ENCODE data around the gene FRMD8.

FRMD8 gene, protein sequence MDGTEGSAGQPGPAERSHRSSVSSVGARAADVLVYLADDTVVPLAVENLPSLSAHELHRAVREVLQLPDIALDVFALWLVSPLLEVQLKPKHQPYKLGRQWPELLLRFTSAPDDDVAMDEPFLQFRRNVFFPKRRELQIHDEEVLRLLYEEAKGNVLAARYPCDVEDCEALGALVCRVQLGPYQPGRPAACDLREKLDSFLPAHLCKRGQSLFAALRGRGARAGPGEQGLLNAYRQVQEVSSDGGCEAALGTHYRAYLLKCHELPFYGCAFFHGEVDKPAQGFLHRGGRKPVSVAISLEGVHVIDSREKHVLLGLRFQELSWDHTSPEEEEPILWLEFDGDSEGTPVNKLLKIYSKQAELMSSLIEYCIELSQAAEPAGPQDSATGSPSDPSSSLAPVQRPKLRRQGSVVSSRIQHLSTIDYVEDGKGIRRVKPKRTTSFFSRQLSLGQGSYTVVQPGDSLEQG

DNA sequence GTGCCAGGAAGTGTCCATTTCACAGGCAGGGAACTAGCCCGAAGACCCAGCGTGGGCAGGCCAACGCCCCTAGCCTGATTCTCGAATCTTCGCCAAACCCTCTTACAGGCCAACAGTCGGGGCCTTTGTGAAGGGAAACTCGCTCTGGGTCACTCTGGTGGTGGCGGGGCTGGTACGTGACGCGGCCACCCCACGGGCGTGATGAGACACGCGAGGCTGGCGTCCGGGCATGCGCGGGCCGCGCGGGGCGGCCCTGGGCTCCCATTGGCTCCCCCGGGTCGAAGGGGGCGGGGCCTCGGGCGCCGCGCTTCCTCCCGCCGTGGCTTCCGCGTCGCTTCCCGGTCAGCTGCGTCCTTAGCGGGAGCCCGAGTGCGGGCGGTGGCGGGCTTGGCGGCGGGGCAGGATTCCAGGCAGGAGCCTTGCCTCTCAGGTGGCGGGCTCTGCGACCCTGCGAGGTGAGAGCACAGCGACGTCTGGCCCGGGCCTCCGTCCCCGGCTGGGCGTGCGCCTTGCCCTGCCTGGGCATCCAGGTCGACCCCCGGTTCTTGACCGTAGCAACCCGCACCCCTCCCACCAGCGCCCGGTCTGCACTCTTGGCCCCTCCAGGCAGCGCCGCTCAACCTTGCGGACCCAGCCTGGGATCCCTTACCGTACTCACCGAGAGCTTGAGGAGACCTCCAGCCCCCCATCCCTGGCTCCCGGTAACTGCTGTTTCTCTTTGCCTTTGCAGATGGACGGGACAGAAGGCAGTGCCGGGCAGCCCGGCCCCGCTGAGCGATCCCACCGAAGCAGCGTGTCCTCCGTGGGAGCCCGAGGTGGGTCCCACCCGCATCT is at the start of gene FRMD8:
FRMD8 (plus strand) TSS at position 331 of the 834 bp plus-strand sequence; CDS start at position 731, 400 bp downstream.
- DNase-seq = peak; percentile 94

DNA sequence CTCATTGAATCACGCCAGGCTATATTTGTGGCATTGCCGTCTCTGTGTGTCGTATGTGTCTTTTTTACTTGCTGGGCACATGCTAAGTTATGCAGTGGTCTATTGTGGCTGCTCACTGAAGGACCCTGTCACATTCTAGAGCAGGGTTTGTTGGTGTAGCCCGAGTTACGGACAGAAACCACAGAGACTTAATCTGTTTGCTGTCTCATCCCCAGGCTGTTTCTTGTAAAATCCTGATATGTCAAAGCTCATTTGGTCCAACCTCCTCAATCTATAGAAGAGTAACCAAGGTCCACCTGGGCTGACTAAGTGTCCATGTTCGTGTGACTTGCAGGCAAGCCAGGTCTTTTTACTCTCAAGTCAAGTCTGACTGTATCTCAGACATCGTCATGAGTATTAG is 47.8 kb upstream of the FRMD8 start:
- no peak for DNase-seq

DNA sequence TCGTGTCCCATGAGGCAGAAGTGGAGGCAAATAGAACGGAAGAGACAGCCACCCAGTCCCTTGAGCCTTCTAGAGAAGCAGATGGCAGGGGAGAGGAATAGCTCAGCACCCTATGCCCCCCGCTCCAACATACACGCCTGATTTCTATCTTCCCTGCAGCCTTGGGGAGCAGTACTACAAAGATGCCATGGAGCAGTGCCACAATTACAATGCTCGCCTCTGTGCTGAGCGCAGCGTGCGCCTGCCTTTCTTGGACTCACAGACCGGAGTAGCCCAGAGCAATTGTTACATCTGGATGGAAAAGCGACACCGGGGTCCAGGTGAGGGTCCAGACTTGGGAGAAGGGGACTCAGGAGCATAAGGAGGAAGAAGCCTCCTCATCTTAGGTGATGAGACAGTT is 46.2 kb upstream of the FRMD8 start:
- DNase-seq = no peak

DNA sequence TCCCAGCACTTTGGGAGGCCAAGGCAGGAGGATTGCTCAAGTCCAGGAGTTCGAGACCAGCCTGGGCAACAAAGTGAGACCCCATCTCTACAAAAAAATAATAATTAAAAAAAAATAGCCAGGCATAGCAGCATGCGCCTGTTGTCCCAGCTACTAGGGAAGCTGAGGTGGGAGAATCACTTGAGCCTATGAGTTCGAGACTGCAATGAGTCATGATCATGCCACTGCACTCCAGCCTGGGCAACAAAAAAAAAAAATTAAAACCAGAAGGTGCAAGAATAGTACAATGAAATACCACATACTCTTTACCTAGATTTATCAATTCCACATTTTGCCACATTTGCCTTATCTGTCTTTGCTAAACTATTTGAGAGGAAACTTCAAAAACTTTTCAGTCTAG is 44.6 kb upstream of the FRMD8 start:
- DNase-seq = no peak

DNA sequence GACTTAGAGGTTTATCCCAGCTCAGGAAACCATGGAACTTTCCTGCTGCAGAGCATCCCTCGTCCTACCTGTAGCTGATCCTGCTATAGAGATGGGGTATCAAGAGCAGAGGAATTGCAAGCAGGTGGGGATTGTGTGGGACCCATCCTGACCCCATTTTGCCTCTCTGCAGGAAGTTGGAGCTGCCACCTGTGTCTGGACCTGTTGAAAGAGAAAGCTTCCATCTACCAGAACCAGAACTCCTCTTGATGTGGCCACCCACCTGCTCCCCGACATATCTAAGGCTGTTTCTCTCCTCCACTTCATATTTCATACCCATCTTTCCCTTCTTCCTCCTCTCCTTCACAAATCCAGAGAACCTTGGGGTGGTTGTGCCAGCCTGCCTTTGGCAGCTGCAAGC is 34.9 kb upstream of the FRMD8 start:
- no peak for DNase-seq

DNA sequence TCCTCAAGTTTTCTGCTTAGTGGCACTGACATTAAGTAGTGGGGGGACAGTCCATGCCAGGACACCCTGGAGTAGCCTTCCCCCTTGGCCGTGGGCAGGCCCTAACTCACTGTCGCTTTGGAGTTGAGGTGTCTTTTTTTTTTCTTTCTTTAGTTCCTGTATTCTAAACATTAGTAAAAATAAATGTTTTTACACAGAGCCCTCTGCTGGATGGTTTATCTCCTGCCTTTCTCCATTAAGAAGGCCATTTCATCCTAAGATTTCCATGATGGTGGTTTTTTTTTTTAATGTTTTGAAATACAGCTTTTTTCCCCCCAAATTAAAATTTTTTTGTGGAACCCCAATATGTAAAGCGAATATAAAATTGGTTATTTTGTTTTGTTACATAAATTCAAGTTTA is 33.7 kb upstream of the FRMD8 start:
- DNase-seq = no peak

DNA sequence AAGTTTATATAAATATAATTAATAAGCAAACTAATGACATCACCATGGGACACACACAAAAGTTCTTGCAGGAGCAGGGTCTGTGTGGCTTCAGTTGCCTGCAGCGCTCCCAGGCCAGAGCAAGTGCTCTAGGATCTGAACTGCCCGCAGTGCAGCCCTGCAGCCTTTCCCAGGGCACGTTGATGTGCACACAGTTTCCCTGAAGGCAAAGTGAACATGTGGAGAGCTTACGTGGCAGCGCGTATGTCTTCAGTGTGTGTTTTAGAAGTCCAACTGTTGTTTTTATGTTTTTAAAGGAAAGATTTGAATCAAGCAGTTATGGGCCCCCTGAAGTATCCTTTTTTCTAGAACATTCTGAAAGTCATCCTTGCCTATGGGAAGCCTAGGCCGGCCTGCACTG is 33.1 kb upstream of the FRMD8 start:
- DNase-seq = no peak

DNA sequence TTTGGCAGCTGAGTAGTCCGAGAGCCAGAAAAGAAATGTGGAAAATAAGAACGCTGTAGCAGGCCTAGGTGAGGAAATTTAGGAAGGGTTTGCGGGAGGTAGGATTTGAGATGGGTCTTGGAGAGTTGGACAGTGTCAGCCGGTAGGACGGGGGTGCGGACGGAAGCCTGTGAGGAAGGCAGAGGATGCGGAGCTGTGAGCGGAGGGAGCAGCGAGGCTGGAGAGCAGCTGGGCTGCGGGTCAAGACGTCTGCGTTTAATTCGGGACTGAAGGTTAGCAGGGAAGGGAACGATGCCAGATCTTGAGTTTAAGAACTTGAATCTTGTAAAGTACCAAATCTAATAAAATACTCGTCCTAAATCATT is 32.6 kb upstream of the FRMD8 start:
- DNase-seq = no peak

DNA sequence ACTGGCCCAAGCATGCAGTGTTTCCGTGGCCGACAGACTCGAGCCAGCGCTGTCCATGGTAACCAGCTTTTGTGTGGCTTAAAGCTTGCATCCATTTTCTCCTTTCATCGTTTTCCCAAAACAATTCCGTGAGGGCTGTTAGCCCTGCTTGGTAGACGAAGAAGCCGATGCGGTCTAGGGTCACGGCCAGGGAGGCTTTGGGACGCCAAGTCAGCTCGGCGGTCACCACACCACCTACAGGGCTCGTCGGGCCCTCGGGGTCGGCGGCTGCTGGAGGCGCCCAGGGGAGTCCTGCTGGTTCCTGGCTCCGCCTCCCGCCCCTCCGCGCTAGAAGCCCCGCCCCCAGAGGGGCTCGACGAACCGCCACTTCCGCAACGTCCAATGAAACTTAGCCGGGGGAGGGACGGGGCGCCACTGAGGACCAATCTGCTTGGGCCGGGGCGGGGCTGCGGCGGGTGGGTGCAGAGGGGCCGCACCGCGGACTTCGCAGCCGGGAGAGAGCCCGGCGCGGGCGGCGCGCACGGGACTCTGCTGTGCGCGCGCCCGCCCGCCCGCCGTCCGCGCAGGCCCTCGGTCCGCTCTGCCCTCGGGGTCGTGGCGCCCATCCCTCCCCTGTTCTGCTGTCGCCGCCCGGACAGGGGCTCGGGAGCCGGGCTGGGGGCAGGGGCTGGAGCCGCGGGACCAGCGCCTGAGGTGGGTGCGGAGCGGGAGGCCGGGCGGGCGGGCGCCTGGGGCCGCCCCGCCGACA is 32.0 kb upstream of the FRMD8 start, which contains the start of gene TIGD3:
TIGD3 (plus strand) TSS at position 487 of the 748 bp plus-strand sequence. CDS start 1,058 bp downstream, outside the sequence.
- peak; percentile 98 for DNase-seq

DNA sequence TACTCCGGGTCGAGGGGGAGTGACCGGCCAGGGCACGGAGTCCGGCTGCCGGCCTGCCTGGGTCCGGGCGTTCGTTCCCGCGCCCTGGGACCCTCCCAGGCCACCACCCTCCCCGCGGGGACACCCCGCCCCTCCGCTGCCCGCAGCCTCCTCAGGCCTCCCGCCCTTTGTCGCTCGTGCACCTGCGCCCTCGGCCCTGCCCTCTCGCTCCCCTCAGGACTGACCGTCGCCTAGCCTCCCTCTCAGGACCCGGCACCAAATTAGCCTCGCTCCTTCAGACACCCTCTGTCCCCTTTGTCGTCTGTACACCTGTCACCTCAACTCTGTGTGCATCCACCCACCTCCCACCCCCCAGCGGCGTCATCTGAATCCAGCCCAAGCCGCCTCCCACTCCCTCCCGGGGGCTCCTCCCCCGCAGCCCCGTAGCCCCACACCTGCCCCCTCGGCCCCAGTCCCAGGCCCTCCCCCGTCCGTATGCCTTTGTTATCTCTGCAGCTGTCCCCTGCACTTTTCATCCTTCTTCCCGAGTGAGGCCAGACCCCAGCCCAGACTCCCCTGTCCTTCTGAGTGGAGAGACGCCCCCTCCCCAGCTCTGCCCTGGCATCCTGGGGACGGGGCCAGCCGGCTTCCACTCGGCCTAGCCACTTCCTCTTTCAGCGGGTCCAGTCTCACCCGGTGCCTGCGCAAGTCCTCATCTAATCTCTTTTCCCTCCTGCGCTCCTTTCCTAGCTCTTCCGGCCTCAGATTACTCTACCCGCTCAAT is 31.2 kb upstream of the FRMD8 start:
- DNase-seq = no peak

DNA sequence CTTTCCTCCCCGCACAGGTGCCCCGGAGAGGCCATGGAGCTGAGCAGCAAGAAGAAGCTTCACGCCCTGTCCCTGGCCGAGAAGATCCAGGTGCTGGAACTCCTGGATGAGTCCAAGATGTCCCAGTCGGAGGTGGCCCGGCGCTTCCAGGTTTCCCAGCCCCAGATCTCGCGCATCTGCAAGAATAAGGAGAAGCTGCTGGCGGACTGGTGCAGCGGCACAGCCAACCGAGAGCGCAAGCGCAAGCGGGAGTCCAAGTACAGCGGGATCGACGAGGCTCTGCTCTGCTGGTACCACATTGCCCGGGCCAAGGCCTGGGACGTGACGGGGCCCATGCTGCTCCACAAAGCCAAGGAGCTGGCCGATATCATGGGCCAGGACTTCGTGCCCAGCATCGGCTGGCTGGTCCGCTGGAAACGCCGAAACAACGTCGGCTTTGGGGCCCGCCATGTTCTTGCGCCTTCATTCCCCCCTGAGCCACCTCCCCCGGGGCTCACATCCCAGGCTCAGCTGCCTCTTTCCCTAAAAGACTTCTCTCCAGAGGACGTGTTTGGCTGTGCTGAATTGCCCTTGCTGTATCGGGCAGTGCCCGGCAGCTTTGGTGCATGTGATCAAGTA is 30.6 kb upstream of the FRMD8 start:
- no peak for DNase-seq

DNA sequence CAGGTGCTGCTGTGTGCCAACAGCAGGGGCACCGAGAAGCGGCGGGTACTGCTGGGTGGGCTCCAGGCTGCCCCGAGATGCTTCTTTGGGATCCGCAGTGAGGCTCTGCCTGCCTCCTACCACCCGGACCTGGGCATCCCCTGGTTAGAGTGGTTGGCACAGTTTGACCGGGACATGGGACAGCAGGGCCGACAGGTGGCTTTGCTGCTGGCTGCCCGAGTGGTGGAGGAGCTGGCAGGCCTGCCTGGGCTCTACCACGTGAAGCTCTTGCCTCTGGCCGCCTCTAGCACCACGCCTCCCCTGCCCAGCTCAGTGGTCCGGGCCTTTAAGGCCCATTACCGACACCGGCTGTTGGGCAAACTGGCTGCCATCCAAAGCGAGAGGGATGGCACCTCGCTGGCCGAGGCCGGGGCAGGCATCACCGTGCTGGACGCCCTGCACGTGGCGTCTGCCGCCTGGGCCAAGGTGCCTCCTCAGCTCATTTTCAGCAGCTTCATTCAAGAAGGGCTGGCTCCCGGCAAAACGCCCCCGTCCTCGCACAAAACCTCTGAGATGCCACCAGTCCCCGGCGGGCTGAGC is 30.0 kb upstream of the FRMD8 start:
- no peak for DNase-seq

DNA sequence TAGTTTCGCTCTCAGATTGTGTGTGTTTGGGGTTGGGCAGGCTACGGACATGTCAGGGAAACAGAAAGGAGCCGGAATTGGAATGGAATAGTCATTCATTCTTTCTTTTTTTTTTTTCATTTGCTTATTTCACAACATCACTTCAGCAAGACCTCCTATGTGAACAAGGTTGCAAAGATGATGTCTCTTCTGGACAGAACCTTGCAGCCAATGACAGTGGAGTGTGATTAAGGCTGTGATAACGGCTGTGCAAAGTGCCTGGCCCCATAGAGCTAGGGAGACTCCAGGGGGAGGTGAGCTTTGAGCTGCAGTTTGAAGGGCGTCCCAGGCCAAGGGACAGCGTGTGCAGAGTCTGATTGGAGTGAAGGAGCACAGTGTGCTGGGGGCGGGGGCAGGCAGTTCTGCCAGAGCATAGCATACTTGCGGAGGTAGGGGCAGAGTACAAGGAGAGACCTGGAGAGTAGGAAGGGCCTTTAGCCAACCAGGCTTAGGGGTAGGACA is 28.5 kb upstream of the FRMD8 start:
- no peak for DNase-seq

DNA sequence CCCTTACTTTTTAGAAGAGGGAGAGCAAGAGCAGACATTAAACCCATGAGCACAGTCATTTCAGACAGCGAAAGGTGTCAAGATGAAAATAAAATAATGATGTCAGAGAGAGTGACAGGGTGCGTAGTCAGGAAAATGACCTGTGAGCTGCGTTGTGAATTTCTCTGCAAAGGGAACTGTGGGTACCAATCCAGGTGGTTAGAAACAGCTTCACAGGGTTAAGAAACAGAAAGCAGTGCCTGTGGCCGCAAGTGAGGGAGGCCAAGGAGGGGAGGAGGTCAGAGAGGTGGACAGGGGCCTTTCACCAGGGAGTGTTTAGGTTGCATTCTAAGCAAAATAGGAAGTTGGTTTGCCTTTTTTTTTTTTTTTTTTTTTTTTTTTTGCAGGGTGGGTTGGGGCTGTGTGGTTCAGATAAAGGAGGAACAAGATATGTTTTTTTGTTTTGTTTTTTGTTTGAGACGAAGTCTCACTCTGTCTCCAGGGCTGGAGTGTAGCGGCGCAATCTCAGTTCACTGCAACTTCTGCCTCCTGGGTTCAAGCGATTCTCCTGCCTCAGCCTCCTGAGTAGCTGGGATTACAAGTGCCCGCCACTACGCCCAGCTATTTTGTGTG is 24.0 kb upstream of the FRMD8 start:
- no peak for DNase-seq

DNA sequence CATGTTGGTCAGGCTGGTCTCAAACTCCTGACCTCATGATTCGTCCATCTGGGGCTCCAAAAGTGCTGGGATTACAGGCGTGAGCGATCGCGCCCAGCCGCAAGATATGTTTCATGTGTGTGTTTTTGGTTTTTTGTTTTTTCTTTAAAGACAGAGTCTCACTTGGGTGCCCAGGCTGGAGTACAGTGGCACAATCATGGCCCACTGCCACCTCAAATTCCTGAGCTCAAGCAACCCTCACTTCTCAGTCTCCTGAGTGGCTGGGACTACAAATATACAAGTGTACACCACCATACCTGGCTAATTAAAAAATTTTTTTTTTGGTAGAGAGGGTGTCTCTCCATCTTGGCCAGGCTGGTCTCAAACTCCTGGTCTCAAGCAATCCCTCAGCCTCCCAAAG is 23.5 kb upstream of the FRMD8 start:
- DNase-seq = no peak

DNA sequence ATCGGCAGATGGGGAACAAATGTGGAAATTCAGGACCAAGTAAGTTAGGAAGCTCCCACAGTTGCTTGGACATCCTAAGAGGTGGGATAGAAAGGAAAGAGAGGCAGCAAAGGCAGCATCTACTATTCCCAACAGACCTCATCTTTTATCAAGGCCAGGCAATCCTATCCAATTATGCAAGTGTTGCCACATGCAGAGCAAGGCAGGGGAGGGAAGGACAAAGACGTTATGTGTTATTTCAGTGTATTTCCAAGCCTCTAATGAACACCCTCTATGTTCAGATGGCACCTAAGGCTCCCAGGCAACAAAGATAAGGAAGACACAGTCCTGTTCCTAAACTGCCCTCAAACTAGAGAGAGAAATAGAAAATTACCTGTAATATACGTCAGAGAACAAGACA is 22.7 kb upstream of the FRMD8 start:
- DNase-seq = no peak

DNA sequence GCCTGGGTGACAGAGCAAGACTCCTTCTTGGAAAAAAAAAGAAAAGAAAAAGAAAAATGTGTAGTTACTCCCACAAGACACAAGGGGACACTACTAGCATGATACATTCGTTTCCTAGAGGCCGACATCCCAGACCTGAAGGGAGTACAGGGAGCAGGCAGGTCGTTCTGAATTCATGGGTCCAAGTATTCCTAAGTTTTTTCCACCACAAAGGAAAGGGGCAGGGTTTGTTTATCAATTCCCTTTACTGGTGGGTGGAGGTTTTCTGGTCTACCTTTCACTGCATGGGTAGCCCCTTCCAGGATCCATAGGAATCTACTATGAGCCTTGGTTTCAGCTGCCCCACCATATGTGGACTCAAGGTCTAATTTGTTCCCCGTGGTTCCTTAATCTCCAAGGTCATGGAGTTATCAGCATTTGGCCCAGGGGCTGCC is 20.1 kb upstream of the FRMD8 start:
- no peak for DNase-seq

DNA sequence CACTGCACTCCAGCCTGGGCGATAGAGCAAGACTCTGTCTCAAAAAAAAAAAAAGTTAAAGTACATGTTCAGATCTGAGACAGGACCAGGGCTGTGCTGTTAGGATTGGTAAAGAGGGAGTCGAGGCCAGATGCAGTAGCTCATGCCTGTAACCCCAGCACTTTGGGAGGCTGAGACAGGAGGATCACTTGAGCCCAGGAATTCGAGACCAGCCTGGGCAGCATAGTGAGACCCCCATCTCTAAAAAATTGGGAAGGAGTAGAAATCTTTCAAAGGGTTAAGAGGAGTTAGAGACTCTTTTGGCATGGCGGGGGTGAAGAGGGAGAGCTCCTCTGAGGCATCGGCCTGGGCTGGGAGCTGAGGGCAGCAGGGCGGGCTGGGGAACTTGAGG is 15.8 kb upstream of the FRMD8 start:
- no peak for DNase-seq

DNA sequence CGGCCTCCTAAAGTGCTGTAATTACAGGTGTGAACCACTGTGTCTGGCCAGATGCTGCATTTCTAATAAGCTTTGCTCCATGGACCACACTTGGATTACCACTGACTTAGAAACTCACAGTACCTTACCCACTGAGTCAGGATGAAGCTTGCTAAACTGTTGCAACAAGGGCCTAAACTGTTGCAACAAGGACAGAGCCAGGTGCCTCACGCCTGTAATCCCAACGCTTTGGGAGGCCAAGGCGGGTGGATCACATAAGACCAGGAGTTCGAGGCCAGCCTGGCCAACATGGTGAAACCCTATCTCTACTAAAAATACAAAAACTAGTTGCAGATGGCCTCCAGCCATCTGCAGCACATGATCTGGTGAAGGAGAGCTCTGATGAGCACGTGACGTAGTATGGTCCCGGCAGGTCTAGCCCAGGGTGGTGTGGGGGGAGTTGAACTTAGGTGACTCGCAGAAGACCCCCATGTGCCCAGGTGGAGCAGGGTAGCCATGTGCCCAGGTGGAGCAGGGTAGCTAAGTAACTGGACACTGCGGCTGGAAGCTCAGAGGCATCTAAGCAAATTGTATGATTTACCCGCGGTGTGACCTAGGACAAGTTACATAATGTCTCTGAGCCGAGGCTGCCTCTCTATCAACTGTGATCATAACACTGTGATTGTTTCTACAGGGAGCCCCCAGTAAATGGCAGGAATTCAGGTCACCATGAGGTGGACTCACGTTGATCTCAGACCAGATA is 12.4 kb upstream of the FRMD8 start:
- DNase-seq = no peak

DNA sequence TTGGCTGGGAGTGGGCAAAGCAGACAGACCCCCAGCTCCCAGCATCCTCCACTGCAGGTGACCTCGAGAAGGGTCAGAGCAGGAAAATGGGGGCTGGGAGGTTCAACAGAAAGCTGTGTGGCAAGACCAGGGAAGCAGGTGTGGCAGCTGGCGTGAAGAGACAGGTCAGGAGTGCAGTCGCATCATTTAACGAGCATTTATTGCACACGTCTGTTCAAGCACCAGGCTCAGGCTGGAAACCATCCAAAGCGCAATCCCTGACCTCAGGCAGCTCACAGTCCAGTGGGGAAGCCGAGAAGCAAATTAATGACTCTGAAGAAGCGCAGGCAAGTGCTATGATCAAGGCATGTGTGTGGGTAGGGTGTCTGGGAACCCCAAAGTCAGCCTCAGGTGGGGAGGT is 11.4 kb upstream of the FRMD8 start:
- DNase-seq = no peak
